ENCODE results near the gene DHX35.

Gene DHX35

DNA sequence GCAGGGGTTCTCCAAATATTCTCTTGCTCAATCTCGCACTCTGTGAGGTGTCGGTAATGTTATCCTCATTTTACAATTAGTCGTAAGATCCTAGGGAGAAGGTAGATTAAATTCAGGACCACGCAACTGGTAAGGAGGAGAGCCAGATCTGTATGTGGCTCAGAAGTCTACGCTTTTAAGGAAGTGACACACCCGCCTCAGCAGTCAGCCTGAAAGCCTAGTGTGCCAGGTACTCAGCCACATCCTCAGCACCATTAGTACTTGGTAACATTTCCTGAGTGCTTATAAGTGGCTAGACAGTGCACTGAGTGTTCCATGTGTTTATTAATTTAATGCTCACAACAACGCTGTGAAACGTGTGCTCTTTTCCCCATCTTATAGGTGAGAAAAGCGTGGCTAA lies 63.7 kb downstream of the DHX35 start:
- DNase-seq (ENCODE audit: low spot score) = no peak

GRCh38 chr20:39029364-39029763 lies 67.2 kb downstream of the DHX35 start:
- no peak for DNase-seq (ENCODE audit: low spot score)

DNA sequence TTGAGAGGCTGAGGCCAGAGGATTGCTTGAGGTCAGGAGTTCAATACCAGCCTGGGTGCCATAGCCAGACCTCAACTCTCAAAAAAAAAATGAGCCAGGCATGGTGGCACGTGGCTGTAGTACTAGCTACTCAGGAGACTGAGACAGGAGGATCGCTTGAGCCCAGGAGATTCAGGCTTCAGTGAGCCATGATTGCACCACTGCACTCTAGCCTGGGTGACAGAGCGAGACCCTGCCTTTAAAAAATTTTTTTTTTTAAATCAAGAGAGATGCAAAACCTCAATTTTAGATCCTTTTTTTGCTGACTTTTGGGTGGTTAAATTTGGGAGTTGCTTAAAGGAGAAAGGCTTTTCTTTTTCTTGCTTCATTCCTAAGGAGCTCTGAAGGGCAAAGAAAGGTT lies 70.9 kb downstream of the DHX35 start:
- DNase-seq (ENCODE audit: low spot score) = no peak

- DNase-seq (ENCODE audit: low spot score) = no peak
Measured at GRCh38 chr20:39036011-39036410, 73.9 kb downstream of the DHX35 start.

GRCh38 chr20:39036851-39037250 lies 74.7 kb downstream of the DHX35 start:
- DNase-seq (ENCODE audit: low spot score) = no peak

GRCh38 chr20:39038047-39038446 lies 75.9 kb downstream of the DHX35 start:
- no peak for DNase-seq (ENCODE audit: low spot score)

GRCh38 chr20:39038495-39038894 lies 76.4 kb downstream of the DHX35 start:
- no peak for DNase-seq (ENCODE audit: low spot score)

DNA sequence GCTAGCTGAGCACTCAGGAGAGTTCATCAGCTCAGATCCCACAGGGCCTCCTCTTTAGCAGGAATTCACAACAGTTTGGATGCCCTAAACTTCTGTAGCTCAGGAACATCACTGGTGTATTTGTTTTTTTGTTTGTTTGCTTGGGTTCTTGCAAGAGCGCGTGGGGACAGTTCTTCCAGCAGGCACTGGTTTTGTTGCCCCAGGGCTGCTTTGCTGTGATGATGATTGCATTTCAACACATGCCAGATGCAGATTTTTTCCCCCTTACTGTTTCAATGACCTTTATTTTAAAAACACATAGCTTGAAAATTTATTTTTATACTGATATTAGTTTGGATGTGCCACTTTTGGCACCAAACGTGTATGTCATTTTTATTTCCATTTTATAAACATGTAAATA lies 77.1 kb downstream of the DHX35 start:
- no peak for DNase-seq (ENCODE audit: low spot score)

- no peak for DNase-seq (ENCODE audit: low spot score)
Measured at GRCh38 chr20:39040116-39040515, 78.0 kb downstream of the DHX35 start.

- no peak for DNase-seq (ENCODE audit: low spot score)
Measured at GRCh38 chr20:39041067-39041466, 78.9 kb downstream of the DHX35 start.

DNA sequence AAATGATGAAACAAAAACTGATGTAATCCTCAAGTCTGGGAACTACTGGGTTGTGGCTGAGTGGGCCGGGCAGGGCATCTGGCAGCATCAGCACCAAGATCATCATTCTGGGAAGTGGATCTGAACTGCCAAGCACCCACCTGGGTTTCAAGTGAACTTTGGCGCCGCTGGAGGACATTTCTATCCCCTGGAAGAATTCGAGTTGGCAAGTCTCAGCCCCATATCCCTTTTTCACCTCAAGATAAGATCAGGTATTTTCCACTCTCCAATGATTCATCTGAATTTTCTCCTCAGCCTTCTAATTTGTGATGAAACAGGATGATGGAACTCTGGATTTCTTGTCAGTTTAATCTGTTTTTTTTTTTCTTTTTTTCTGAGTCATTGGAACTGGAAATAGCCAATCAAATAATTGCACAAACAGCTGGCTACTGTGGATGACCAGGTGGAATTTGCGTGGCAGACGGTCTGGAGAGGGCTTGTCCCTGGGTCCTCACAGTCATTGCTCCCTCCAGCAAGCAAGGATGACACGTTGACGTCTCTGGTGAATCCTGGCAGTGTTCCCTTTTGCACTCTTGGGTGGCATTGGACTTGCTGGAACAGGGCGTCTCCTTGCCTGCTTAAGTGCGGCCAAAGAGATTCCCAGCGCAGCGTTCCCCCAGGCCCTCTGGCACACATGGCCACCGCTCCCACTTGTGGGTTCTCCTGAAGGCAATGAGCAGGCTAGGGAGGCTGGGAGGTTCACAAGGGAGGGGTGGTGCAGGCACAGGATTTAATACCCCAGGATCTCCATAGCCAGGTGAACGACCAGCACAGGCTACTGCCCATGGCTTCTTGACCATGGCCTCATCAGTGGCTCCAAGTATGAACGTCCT lies 80.4 kb downstream of the DHX35 start:
- DNase-seq (ENCODE audit: low spot score) = no peak

GRCh38 chr20:39044501-39044900 lies 82.4 kb downstream of the DHX35 start:
- DNase-seq (ENCODE audit: low spot score) = no peak

- DNase-seq (ENCODE audit: low spot score) = no peak
Measured at GRCh38 chr20:39045676-39046075, 83.5 kb downstream of the DHX35 start.

DNA sequence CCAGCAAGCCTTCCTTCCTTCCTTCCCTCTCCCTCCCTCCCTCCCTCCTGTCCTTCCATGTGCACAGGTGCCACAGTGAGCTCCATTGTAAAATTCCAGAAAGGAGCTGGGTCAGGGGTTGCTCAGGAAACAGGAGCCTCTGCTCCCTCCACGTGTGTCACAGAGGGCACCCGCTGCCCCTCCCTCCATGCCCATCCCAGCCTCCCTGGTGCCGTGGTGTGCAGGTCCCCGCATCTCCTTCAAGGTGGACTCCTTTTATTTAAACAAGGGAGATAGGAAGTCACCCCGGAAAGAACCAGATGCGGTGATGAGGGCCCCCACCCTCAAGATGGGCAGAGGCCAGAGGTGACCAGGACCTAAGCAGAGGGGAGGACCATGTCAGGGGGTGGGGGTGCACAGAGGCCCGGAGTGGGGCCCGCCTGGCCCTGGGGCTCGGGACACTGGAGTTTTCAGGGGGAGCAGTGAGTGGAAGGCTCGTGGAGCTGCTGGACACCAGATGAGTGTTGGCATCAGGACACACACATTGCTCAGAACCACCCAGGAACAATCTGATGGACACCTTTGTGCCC lies 85.4 kb downstream of the DHX35 start:
- no peak for DNase-seq (ENCODE audit: low spot score)

DNA sequence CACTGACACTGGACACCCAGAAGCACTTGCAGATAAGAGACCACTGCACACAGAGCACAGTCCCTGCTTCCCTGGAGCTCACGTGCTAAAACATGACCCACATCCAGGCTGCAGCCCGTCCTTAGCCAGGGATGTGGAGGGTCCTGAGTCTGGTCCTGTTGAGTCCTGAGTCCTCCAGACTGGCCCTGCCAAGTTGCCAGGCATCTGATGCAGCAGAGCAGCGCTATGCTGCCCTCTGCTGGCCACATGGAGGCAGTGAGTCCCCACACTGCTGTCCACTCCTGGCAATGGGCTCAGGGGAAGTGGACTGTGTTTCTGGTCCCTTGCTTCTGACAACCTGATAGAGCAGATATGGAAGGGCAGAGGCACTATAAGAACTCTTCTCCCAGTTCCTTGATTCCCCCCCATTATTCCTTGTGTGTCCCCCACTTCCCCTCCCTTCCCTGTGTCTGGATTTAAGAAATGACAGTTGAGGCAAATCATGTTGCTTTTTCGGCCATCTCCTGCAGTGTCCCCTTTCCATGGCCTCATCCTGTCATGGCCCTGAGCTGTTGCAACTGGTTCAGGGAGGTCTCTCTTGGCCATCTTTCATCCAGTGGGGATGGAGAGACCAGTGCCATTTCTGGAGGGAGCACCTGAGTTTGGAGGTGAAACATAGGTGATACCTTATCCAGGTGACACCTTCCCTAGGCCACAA lies 86.0 kb downstream of the DHX35 start:
- DNase-seq (ENCODE audit: low spot score) = peak; percentile 78

DNA sequence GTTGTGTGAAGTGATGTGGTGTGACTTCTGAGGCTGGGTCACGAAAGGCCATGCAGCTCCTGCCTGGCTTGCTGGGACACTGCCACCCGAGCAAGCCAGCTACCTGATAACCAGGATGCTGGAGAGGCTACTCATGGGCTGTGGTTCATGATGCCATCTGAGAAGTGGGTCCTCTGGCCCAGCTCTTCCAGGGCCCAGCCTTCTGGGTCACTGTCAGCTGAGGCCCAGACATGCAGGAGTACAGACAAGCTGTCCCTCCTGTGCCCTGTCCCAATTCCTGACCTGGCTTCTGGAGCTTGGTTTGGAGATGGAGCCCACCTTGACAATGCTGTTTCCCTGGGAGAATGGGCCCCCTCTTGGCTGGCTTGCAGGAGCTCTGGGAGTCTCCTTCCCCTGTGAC lies 87.0 kb downstream of the DHX35 start:
- no peak for DNase-seq (ENCODE audit: low spot score)

GRCh38 chr20:39049684-39050554 lies 87.8 kb downstream of the DHX35 start:
- DNase-seq (ENCODE audit: low spot score) = peak; percentile 69

DNA sequence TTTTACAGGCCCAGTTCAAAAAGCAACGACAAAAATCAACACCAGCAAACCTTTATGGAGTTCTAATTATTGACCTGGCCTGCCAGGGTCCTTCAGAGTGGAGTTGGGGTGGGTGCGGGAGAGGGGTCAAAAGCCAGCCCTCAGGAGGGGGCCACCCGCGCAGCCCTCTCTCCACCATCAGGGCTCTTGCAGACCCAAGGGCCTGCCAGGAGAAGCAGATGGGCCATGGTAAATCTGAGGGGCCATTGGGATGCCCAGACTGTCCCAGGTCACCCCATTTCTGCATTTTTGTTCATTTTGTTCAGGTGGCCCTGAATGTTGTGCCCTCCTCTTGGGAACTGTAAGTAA lies 88.4 kb downstream of the DHX35 start:
- no peak for DNase-seq (ENCODE audit: low spot score)

DNA sequence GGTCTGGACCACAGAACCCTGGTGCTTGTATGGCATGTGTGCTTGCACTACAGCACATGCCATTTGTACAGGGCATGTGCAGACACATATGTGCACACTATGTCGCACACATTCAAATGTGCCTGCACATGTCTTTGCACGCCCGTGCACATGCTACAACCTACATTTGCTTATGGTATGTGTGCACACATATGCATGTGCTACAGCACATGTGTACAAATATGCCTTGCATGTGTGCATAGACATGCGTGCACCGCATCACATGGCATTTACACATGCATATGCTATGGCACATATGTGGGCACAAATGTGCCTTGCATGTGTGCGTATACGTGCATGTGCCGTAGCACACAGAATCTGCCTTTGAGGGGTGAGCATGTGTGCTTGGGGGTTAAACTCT lies 90.5 kb downstream of the DHX35 start:
- DNase-seq (ENCODE audit: low spot score) = no peak

GRCh38 chr20:39057143-39057542 lies 95.0 kb downstream of the DHX35 start:
- DNase-seq (ENCODE audit: low spot score) = no peak

DNA sequence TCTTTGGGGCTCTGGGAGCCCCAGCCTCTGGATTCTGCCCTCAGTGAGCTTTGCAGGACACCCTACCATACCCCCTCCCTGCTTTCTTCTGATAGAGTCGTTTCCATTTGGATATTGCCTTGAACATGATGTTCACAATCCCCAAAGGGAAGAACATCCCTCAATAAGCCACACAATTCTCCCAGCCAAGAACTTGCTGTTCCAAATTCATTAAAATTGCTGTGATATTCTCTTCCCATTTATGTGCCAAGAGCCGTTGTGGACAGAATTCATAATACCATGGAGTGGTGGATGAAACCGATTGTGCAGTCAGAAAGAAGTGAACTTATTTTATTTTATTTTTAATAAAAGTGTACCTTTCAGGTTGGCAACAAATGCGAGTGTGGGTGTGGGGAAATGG lies 95.8 kb downstream of the DHX35 start:
- no peak for DNase-seq (ENCODE audit: low spot score)

GRCh38 chr20:39059036-39059435 lies 96.9 kb downstream of the DHX35 start:
- DNase-seq (ENCODE audit: low spot score) = no peak
